ENCODE measurements around the gene NLRP5. TPM values are rescaled to one million over a fixed set of nuclear protein-coding genes. Genes with fewer than 3 reads are reported as not detected.

NLRP5 gene
- total and polyA plus RNA-seq, 9 donors, result 0.17 to 2.7 (median 0.52) TPM; not detected in 6

DNA sequence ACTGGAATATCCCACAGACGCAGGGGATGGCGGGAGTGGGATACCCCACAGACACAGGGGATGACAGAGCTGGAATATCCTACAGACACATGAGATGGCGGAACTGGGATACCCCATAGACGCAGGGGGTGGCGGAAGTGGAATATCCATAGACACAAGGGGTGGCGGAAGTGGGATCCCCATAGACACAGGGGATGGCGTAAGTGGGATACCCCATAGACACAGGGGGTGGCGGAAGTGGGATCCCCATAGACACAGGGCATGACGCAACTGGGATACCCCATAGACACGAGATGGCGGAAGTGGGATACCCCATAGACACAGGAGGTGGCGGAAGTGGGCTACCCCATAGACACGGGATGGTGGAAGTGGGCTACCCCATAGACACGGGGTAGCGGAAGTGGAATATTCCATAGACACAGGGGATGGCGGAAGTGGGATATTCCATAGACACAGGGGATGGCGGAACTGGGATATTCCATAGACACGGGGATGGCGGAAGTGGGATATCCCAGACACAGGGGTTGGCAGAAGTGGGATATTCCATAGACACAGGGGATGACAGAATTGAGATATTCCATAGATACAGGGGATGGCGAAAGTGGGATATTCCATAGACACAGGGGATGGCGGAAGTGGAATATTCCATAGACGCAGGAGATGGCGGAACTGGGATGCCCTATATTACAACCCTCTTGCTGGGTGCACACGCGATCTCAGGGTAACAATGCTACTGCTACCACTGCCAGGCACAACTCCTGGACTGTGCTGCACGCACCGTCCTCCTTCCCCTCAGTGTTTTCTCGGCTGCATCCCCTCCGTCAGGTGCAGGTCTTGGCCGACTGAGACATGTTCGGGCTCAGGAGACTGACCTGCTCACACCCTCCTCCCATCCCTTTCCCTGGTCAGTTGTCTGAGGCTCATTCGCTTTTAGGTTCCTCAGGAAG, 106.4 kb downstream of the NLRP5 start:
- intact Hi-C loops (cut with DNase I), result no loop called here
- no peak overlapping the region for H3K27ac ChIP-seq
- TF ChIP-seq, protein P1, sequence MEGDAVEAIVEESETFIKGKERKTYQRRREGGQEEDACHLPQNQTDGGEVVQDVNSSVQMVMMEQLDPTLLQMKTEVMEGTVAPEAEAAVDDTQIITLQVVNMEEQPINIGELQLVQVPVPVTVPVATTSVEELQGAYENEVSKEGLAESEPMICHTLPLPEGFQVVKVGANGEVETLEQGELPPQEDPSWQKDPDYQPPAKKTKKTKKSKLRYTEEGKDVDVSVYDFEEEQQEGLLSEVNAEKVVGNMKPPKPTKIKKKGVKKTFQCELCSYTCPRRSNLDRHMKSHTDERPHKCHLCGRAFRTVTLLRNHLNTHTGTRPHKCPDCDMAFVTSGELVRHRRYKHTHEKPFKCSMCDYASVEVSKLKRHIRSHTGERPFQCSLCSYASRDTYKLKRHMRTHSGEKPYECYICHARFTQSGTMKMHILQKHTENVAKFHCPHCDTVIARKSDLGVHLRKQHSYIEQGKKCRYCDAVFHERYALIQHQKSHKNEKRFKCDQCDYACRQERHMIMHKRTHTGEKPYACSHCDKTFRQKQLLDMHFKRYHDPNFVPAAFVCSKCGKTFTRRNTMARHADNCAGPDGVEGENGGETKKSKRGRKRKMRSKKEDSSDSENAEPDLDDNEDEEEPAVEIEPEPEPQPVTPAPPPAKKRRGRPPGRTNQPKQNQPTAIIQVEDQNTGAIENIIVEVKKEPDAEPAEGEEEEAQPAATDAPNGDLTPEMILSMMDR (IDR thresholded peaks at IDR 0.05), result no peak
- TF ChIP-seq POLR2A (IDR thresholded peaks at IDR 0.05) (no peak), EP300 (IDR thresholded peaks at IDR 0.05) (no peak)
- H3K27me3 ChIP-seq, result no peaks in the 10 kb centered on the region
- no peak overlapping the region for H3K4me3 ChIP-seq
- DNase-seq, result no peak
- no peaks in the 10 kb centered on the region for H3K4me1 ChIP-seq (ENCODE audit: insufficient read depth)
- WGBS, 3 donors, result 97 to 98% (median 97%) methylated on average over 32 of the region's 32 CpGs
- no peaks in the 10 kb centered on the region for H3K36me3 ChIP-seq
- no peaks in the 10 kb centered on the region for H3K9me3 ChIP-seq

DNA sequence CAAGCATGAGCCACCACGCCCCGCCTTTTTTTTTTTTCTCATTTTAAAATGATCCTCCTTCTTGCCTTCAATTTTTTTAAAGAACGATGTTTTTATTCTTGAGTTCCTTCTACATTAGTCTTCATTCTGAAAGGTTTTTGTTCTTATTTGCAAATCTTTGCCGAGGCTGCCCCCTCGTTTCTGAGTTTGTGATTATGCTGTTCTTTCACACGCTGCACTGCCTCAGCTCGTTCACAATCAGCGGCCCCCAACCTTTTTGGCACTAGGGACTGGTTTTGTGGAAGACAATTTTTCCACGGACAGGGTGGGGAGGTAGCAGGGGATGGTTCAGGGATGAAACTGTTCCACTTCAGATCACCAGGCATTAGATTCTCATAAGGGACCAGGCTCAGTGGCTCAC, 107.9 kb downstream of the NLRP5 start:
- Histone ChIP-seq H3K4me1 (ENCODE audit: insufficient read depth) (no peaks in the 10 kb centered on the region), H3K27ac (no peak overlapping the region), H3K9me3 (no peaks in the 10 kb centered on the region), H3K36me3 (no peaks in the 10 kb centered on the region), H3K4me3 (no peak overlapping the region), H3K27me3 (no peaks in the 10 kb centered on the region)
- WGBS, 3 donors, result 82 to 91% (median 85%) methylated on average over 9 of the region's 9 CpGs
- intact Hi-C loops (cut with DNase I), result no loop called here
- DNase-seq, result no peak
- TF ChIP-seq, protein P1 (IDR thresholded peaks at IDR 0.05), result no peak
- no peak for TF ChIP-seq POLR2A (IDR thresholded peaks at IDR 0.05)
- TF ChIP-seq EP300 (IDR thresholded peaks at IDR 0.05), result no peak

DNA sequence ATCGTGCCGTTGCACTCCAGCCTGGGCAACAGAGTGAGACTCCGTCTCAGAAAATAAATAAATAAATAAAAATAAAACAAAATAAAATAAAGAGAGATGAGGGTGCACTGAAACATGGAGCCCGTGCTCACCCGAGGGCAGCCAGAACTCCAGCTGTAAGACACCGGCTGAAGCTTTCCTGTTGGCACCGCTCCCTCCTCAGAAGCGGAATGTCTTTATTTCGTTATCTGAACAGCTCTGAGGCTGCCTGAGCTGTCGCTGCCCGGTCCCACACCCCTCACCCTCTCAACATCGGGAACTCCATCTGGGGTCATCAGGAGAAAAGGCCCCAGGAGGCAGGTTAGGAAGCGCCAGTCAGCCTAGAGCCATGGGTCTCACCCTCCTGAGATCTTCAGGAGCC, 110.1 kb downstream of the NLRP5 start:
- intact Hi-C loops (cut with DNase I), result no loop called here
- H3K4me1 ChIP-seq (ENCODE audit: insufficient read depth), result no peaks in the 10 kb centered on the region
- DNase-seq, result no peak
- H3K4me3 ChIP-seq, result no peak overlapping the region
- TF ChIP-seq EP300 (IDR thresholded peaks at IDR 0.05), result no peak
- TF ChIP-seq, protein P1 (IDR thresholded peaks at IDR 0.05), result no peak
- no peak for TF ChIP-seq POLR2A (IDR thresholded peaks at IDR 0.05)
- no peaks in the 10 kb centered on the region for H3K9me3 ChIP-seq
- H3K27ac ChIP-seq, result no peak overlapping the region
- WGBS, 3 donors, result 57 to 76% (median 64%) methylated on average over 13 of the region's 13 CpGs
- H3K27me3 ChIP-seq, result no peaks in the 10 kb centered on the region
- H3K36me3 ChIP-seq, result no peaks in the 10 kb centered on the region

DNA sequence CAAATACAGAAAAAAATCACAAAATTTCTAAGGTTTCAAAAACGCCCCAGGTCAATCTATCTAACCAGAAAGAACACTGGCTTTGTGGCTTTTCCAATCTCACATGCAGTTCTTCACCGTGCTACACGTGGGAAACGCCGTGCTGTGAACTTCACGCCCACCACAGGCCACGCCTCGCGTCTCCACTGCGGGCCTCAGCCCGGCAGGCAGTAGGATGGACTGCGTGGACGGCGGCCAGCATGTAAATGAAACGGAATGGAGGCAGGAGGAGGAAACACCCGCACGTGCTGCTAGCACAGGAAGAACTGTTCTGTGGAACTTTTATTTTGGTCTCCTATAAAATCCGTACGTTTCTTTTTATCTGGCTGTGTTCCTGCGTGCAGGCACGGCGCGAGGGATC, 110.7 kb downstream of the NLRP5 start:
- no peak for TF ChIP-seq POLR2A (IDR thresholded peaks at IDR 0.05)
- no peak for TF ChIP-seq EP300 (IDR thresholded peaks at IDR 0.05)
- TF ChIP-seq, protein P1 (IDR thresholded peaks at IDR 0.05), result no peak

More for the DNA sequence above, 110.7 kb downstream of the NLRP5 start:
- no peaks in the 10 kb centered on the region for H3K9me3 ChIP-seq
- 69 to 86% (median 83%) methylated on average over 23 of the region's 23 CpGs for WGBS, 3 donors
- no peak overlapping the region for H3K27ac ChIP-seq
- no peak overlapping the region for H3K4me3 ChIP-seq
- peak in 1 of 5 donors; percentile 20 for DNase-seq
- no peaks in the 10 kb centered on the region for H3K4me1 ChIP-seq (ENCODE audit: insufficient read depth)
- H3K27me3 ChIP-seq, result no peaks in the 10 kb centered on the region
- no peaks in the 10 kb centered on the region for H3K36me3 ChIP-seq
- intact Hi-C loops (cut with DNase I), result no loop called here
